ENCODE measurements around the gene HNRNPA1. TPM values are rescaled to one million over a fixed set of nuclear protein-coding genes. Genes with fewer than 3 reads are reported as not detected.

Gene HNRNPA1
- total and polyA plus RNA-seq, 2 donors (not counting 1 experiment from before 2014, with no cell fraction given) = 631 to 1,040 TPM

- H3K9me3 ChIP-seq (ENCODE audit: control extremely low read depth in 1 of 3, control insufficient read depth in 2 of 3, insufficient read depth in 1 of 3, low read length in 2 of 3) = no peaks in the 10 kb centered on the region
- peaks cover 0 to 22% of the 10 kb centered on the region in 2 experiments for H3K36me3 ChIP-seq (replicated peaks in 1 of 2; ENCODE audit: control extremely low read depth in 1 of 2, control insufficient read depth in 1 of 2, extremely low read depth in 1 of 2, insufficient read depth in 2 of 2, low read length in 1 of 2)
- no CpG with 5 or more reads among the region's 3 CpGs for WGBS (ENCODE audit: insufficient coverage)
- ChIA-PET CTCF (interaction anchor here (0.9 to 1.6 kb wide), 3 partner anchors 9 to 79 kb away, joined by 3 to 4 read pairs (median 3); no protein-coding TSS in a partner anchor), POLR2A (no interaction called here)
- H3K27me3 ChIP-seq (replicated peaks in 1 of 4; ENCODE audit: control extremely low read depth in 1 of 4, control insufficient read depth in 3 of 4, insufficient read depth in 4 of 4, low read length in 3 of 4) = no peaks in the 10 kb centered on the region
- no peak for TF ChIP-seq EZH2 (IDR thresholded peaks at IDR 0.05; ENCODE audit: borderline replicate concordance, insufficient read depth, low read depth, low read length, poor library complexity, severe bottlenecking)
- no peak for TF ChIP-seq CTCF (IDR thresholded peaks at IDR 0.05)
- H3K4me1 ChIP-seq (ENCODE audit: control insufficient read depth in 2 of 2, insufficient read depth in 2 of 2, low read length in 2 of 2) = peaks cover 8% of the 10 kb centered on the region in 2 donors
- peak overlapping the region; percentile 6 for H3K4me2 ChIP-seq (replicated peaks; ENCODE audit: low read depth, low read length, poor library complexity, severe bottlenecking)
- no peak for DNase-seq
- Mint-ChIP-seq H3K4me3 (no peak overlapping the region), H3K27ac (no peak overlapping the region), H3K4me1 (peaks cover 35% of the 10 kb centered on the region), H3K9me3 (ENCODE audit: insufficient read depth) (no peaks in the 10 kb centered on the region), H3K27me3 (no peaks in the 10 kb centered on the region)
- H3K27ac ChIP-seq (ENCODE audit: low read length in 2 of 2) = no peak overlapping the region
- H3K4me3 ChIP-seq (ENCODE audit: control extremely low read depth in 1 of 5, extremely low read depth in 1 of 5, insufficient read depth in 1 of 5, low read depth in 2 of 5, low read length in 4 of 5) = no peak overlapping the region
- H4K20me1 ChIP-seq (ENCODE audit: control insufficient read depth, insufficient read depth, low read length, poor library complexity, severe bottlenecking) = peaks cover 12% of the 10 kb centered on the region
- intact Hi-C loops (cut with micrococcal nuclease) = no loop called here
- H3K9ac ChIP-seq (ENCODE audit: low read length) = no peak overlapping the region
- H2AFZ ChIP-seq (ENCODE audit: insufficient read depth, low read depth, low read length, poor library complexity, severe bottlenecking) = no peak overlapping the region
- ATAC-seq (ENCODE audit: low read depth) = no peak
- peaks cover 86% of the 10 kb centered on the region for H3K79me2 ChIP-seq (ENCODE audit: control insufficient read depth, insufficient read depth, low read length)
These were observed 49.9 kb downstream of the HNRNPA1 start for GRCh38 chr12:54330442-54330841.

- no peak for DNase-seq
- Histone ChIP-seq H3K79me2 (ENCODE audit: control insufficient read depth, insufficient read depth, low read length) (peaks cover 89% of the 10 kb centered on the region), H2AFZ (ENCODE audit: insufficient read depth, low read depth, low read length, poor library complexity, severe bottlenecking) (no peak overlapping the region), H3K9me3 (ENCODE audit: control extremely low read depth in 1 of 3, control insufficient read depth in 2 of 3, insufficient read depth in 1 of 3, low read length in 2 of 3) (no peaks in the 10 kb centered on the region), H3K4me3 (ENCODE audit: control extremely low read depth in 1 of 5, extremely low read depth in 1 of 5, insufficient read depth in 1 of 5, low read depth in 2 of 5, low read length in 4 of 5) (no peak overlapping the region), H3K9ac (ENCODE audit: low read length) (no peak overlapping the region), H3K4me1 (ENCODE audit: control insufficient read depth in 2 of 2, insufficient read depth in 2 of 2, low read length in 2 of 2) (peaks cover 4 to 5% of the 10 kb centered on the region in 2 donors), H3K27me3 (replicated peaks in 1 of 4; ENCODE audit: control extremely low read depth in 1 of 4, control insufficient read depth in 3 of 4, insufficient read depth in 4 of 4, low read length in 3 of 4) (no peaks in the 10 kb centered on the region), H4K20me1 (ENCODE audit: control insufficient read depth, insufficient read depth, low read length, poor library complexity, severe bottlenecking) (peaks cover 13% of the 10 kb centered on the region), H3K36me3 (replicated peaks in 1 of 2; ENCODE audit: control extremely low read depth in 1 of 2, control insufficient read depth in 1 of 2, extremely low read depth in 1 of 2, insufficient read depth in 2 of 2, low read length in 1 of 2) (peaks cover 0 to 22% of the 10 kb centered on the region in 2 experiments), H3K4me2 (replicated peaks; ENCODE audit: low read depth, low read length, poor library complexity, severe bottlenecking) (no peak overlapping the region), H3K27ac (ENCODE audit: low read length in 2 of 2) (no peak overlapping the region)
- ATAC-seq (ENCODE audit: low read depth) = no peak
- CTCF ChIA-PET = no interaction called here
- Mint-ChIP-seq H3K4me1 (peaks cover 34% of the 10 kb centered on the region), H3K27me3 (no peaks in the 10 kb centered on the region), H3K27ac (no peak overlapping the region), H3K9me3 (ENCODE audit: insufficient read depth) (no peaks in the 10 kb centered on the region), H3K4me3 (no peak overlapping the region)
- WGBS (ENCODE audit: insufficient coverage) = 100% methylated on average over 3 of the region's 5 CpGs
- intact Hi-C loops (cut with micrococcal nuclease) = no loop called here
- no peak for TF ChIP-seq CTCF (IDR thresholded peaks at IDR 0.05)
- POLR2A ChIA-PET = no interaction called here
These were observed 50.9 kb downstream of the HNRNPA1 start for GRCh38 chr12:54331461-54331860.
